H1 (cell line): ENCODE measurements around the gene TFF1. TPM values are rescaled to one million over a fixed set of nuclear protein-coding genes. Genes with fewer than 3 reads are reported as not detected.

Source experiments
- CTCF ChIA-PET: fragments of 300-600 bp; sonication (Branson Sonifier 250); formaldehyde crosslinking; loops from one replicate; lab custom pipeline; 2021; ENCODE audit not compliant: partially characterized antibody; lab: Charles Lee
- POLR2A ChIA-PET: fragments of 300-600 bp; sonication (Branson Sonifier 250); formaldehyde crosslinking; loops from one replicate; lab custom pipeline; 2021; ENCODE audit warnings: inconsistent platforms; ENCODE audit not compliant: partially characterized antibody; lab: Charles Lee
- DNase-seq, 2 experiments: peaks; one replicate each; pipeline versions ENCODE4 v3.0.0 to v3.0.0-alpha.2; 2010 to 2022; ENCODE audit warnings: low spot score in 2 of 2, low read depth in 1 of 2, mixed read lengths in 1 of 2
- FAIRE-seq: peaks from 2 replicates; lab custom pipeline; 2011; peaks lifted over from hg19 to GRCh38; lab: Jason Lieb, UNC
- H2AFZ ChIP-seq: 2 replicates; pipeline ENCODE4 v1.8.1; 2012; ENCODE audit warnings: low read length, inconsistent platforms
- H2AK5ac ChIP-seq: 2 replicates; pipeline ENCODE4 v1.6.1; 2013; ENCODE audit warnings: low read depth, low read length
- H2BK120ac ChIP-seq: replicated peaks from 2 replicates; pipeline ENCODE3; 2013; ENCODE audit warnings: low read depth, low read length, inconsistent platforms
- H2BK12ac ChIP-seq: 2 replicates; pipeline ENCODE4 v1.6.1; 2013; ENCODE audit warnings: low read depth, low read length
- H2BK15ac ChIP-seq: 2 replicates; pipeline ENCODE4 v1.6.1; 2013; ENCODE audit warnings: low read length
- H2BK20ac ChIP-seq: 2 replicates; pipeline ENCODE4 v1.6.1; 2013; ENCODE audit warnings: low read length
- H2BK5ac ChIP-seq: 2 replicates; pipeline ENCODE4 v1.6.1; 2013; ENCODE audit warnings: low read depth, low read length
- H3K14ac ChIP-seq: 2 replicates; pipeline ENCODE4 v1.6.1; 2013; ENCODE audit warnings: inconsistent platforms; ENCODE audit not compliant: insufficient read length
- H3K18ac ChIP-seq: 2 replicates; pipeline ENCODE4 v1.6.1; 2013; ENCODE audit warnings: low read length; ENCODE audit errors: extremely low read depth
- H3K23ac ChIP-seq: 2 replicates; pipeline ENCODE4 v1.6.1; 2013; ENCODE audit warnings: inconsistent platforms; ENCODE audit not compliant: insufficient read length
- H3K23me2 ChIP-seq: 2 replicates; pipeline ENCODE4 v1.6.1; 2013; ENCODE audit warnings: low read depth, low read length
- H3K27ac ChIP-seq: 2 replicates; pipeline ENCODE4 v1.6.1; 2011; ENCODE audit warnings: low read depth, low read length, inconsistent platforms
- H3K27me3 ChIP-seq, 4 experiments: replicated peaks in 1 of 4; 1 replicate in 1 of 4; 2 replicates in 3 of 4; pipeline versions ENCODE4 v1.6.1 to v1.8.1; 2011 to 2013; ENCODE audit warnings: low read length in 3 of 4, mild to moderate bottlenecking in 3 of 4, inconsistent platforms in 2 of 4, mixed read lengths in 2 of 4, moderate library complexity in 1 of 4; ENCODE audit not compliant: control insufficient read depth in 3 of 4, insufficient read depth in 3 of 4; ENCODE audit errors: extremely low read depth in 1 of 4
- H3K36me3 ChIP-seq, 4 experiments: 2 replicates each; pipeline versions ENCODE4 v1.6.1 to v1.8.1; 2011 to 2013; ENCODE audit warnings: mild to moderate bottlenecking in 4 of 4, low read length in 3 of 4, moderate library complexity in 2 of 4, control low read depth in 1 of 4, inconsistent platforms in 1 of 4; ENCODE audit not compliant: insufficient read depth in 4 of 4, control insufficient read depth in 2 of 4
- H3K4ac ChIP-seq: replicated peaks from 2 replicates; pipeline ENCODE3; 2013; ENCODE audit warnings: low read length, low read depth, mixed read lengths, inconsistent platforms; ENCODE audit not compliant: insufficient read length
- H3K4me1 ChIP-seq, 4 experiments: replicated peaks in 1 of 4; 1 replicate in 1 of 4; 2 replicates in 3 of 4; pipeline versions ENCODE4 v1.6.1 to v1.8.1; 2011 to 2013; ENCODE audit warnings: low read length in 3 of 4, inconsistent platforms in 2 of 4, mixed read lengths in 1 of 4; ENCODE audit not compliant: insufficient read depth in 4 of 4, control insufficient read depth in 3 of 4
- H3K4me2 ChIP-seq, 2 experiments: 2 replicates each; pipeline versions ENCODE4 v1.6.1 to v1.8.1; 2011 to 2013; ENCODE audit warnings: low read depth in 2 of 2, low read length in 2 of 2, control low read depth in 1 of 2, inconsistent platforms in 1 of 2, mild to moderate bottlenecking in 1 of 2; ENCODE audit not compliant: insufficient read depth in 1 of 2
- H3K4me3 ChIP-seq, 4 experiments: fragments of 200-600, 300-600 bp in 1 of 4; sonication (generic), shearing (Covaris generic), sonication (Bioruptor Twin) in 1 of 4; 2 replicates each; pipeline versions ENCODE4 v1.5.1 to v1.8.1; 2011 to 2016; ENCODE audit warnings: low read length in 4 of 4, low read depth in 3 of 4, control low read depth in 2 of 4, inconsistent platforms in 2 of 4, mild to moderate bottlenecking in 2 of 4, mixed read lengths in 1 of 4, moderate library complexity in 1 of 4; ENCODE audit not compliant: insufficient read depth in 2 of 4; ENCODE audit errors: extremely low read depth in 1 of 4
- H3K56ac ChIP-seq: replicated peaks from 2 replicates; pipeline ENCODE3; 2013; ENCODE audit warnings: low read depth, mild to moderate bottlenecking, mixed read lengths, low read length, inconsistent platforms; ENCODE audit not compliant: insufficient read length
- H3K79me1 ChIP-seq: 2 replicates; pipeline ENCODE4 v1.6.1; 2013; ENCODE audit warnings: low read depth, low read length, control low read depth
- H3K79me2 ChIP-seq, 2 experiments: 2 replicates each; pipeline versions ENCODE4 v1.6.1 to v1.8.1; 2012 to 2013; ENCODE audit warnings: low read length in 2 of 2, mild to moderate bottlenecking in 2 of 2, inconsistent platforms in 1 of 2; ENCODE audit not compliant: insufficient read depth in 2 of 2, control insufficient read depth in 1 of 2
- H3K9ac ChIP-seq, 4 experiments: replicated peaks in 1 of 4; 1 replicate in 1 of 4; 2 replicates in 3 of 4; pipeline versions ENCODE4 v1.6.1 to v1.8.1; 2011 to 2013; ENCODE audit warnings: low read depth in 3 of 4, low read length in 3 of 4, control low read depth in 2 of 4, mild to moderate bottlenecking in 2 of 4, moderate library complexity in 2 of 4, inconsistent platforms in 1 of 4; ENCODE audit errors: extremely low read depth in 1 of 4
- H3K9me3 ChIP-seq, 2 experiments: 2 replicates each; pipeline versions ENCODE4 v1.6.1 to v1.8.1; 2012 to 2013; ENCODE audit warnings: mild to moderate bottlenecking in 2 of 2, moderate library complexity in 2 of 2, control low read depth in 1 of 2, inconsistent platforms in 1 of 2, low read depth in 1 of 2, low read length in 1 of 2, mixed read lengths in 1 of 2; ENCODE audit not compliant: insufficient read depth in 2 of 2
- H4K20me1 ChIP-seq, 2 experiments: replicated peaks in 1 of 2; 2 replicates each; pipeline versions ENCODE3 to v1.8.1; 2011 to 2013; ENCODE audit warnings: inconsistent platforms in 2 of 2, low read length in 2 of 2, mild to moderate bottlenecking in 1 of 2; ENCODE audit not compliant: insufficient read depth in 2 of 2, control insufficient read depth in 1 of 2
- H4K5ac ChIP-seq: 2 replicates; pipeline ENCODE4 v1.6.1; 2013; ENCODE audit warnings: low read length, low read depth, mixed read lengths, inconsistent platforms; ENCODE audit not compliant: insufficient read length
- H4K8ac ChIP-seq: 2 replicates; pipeline ENCODE4 v1.8.0; 2013; ENCODE audit warnings: mild to moderate bottlenecking, moderate library complexity, low read length, inconsistent platforms; ENCODE audit not compliant: insufficient read depth; ENCODE audit errors: extremely low read depth
- H4K91ac ChIP-seq: replicated peaks from 2 replicates; pipeline ENCODE3; 2013; ENCODE audit warnings: low read length, mixed read lengths, inconsistent platforms; ENCODE audit not compliant: insufficient read length
- CTCF ChIP-seq, 3 experiments: IDR thresholded peaks; 1 replicate in 2 of 3; 2 replicates in 1 of 3; pipeline versions ENCODE4 v1.5.1 to v1.6.1; 2011; ENCODE audit warnings: low read length in 3 of 3, mild to moderate bottlenecking in 3 of 3, inconsistent platforms in 2 of 3, low read depth in 1 of 3, moderate library complexity in 1 of 3; ENCODE audit not compliant: insufficient read depth in 1 of 3; ENCODE audit errors: control extremely low read depth in 1 of 3
- E2F6 ChIP-seq: IDR thresholded peaks from 2 replicates; pipeline ENCODE4 v1.6.1; 2012; ENCODE audit warnings: inconsistent platforms
- GTF2F1 ChIP-seq: IDR thresholded peaks from 2 replicates; pipeline ENCODE4 v1.6.1; 2012; ENCODE audit warnings: low read depth, low read length, improper control_type of control experiment, borderline replicate concordance
- HDAC2 ChIP-seq, 2 experiments: fragments of 300-600 bp in 1 of 2; sonication (generic) in 1 of 2; IDR thresholded peaks; 2 replicates each; pipeline ENCODE4 v1.6.1; 2011 to 2012; ENCODE audit warnings: low read depth in 2 of 2, low read length in 2 of 2, mild to moderate bottlenecking in 2 of 2, moderate library complexity in 2 of 2, borderline replicate concordance in 1 of 2, inconsistent platforms in 1 of 2
- WGBS, 2 experiments: shearing (Covaris generic) in 1 of 2; methylation state at CpG; one replicate each; pipeline versions ENCODE4 v1.1.6 to v1.1.7; 2013 to 2015; ENCODE audit warnings: low lambda C conversion rate in 2 of 2, mixed read lengths in 2 of 2, inconsistent platforms in 1 of 2, low coverage in 1 of 2, missing lambda C conversion rate in 1 of 2; ENCODE audit not compliant: insufficient replicate concordance in 2 of 2, insufficient coverage in 1 of 2, insufficient read length in 1 of 2; ENCODE audit errors: extremely low coverage in 1 of 2, missing lambda C conversion rate in 1 of 2; 5-methylcytosine and 5-hydroxymethylcytosine counted together
- polyA plus RNA-seq, 7 experiments: library from polyadenylated mRNA; depleted of rRNA in 3 of 7; stranded (reverse) in 5 of 7; unstranded in 2 of 7; fragments of >200 nt in 5 of 7; fragments of 200-250 nt in 2 of 7; gene quantifications; 1 replicate in 5 of 7; 2 replicates in 1 of 7; 4 replicates in 1 of 7; pipeline versions ENCODE4 v1.2.1 to v1.2.3, GENCODE V29; 2011 to 2013; ENCODE audit warnings: missing spikeins in 2 of 7, mixed read lengths in 2 of 7
- total RNA-seq: library from RNA; stranded (reverse); fragmentation: NEBNext Ultra II Directional; extraction: Animal tissue kit (Norgen Biotek cat#: 25700); gene quantifications from 2 replicates; pipeline ENCODE4 v1.2.1, GENCODE V29; 2021
- TF ChIP-seq, protein P1 (sequence below): IDR thresholded peaks from 2 replicates; pipeline ENCODE4 v1.6.1; 2011; ENCODE audit warnings: low read depth, mild to moderate bottlenecking, low read length; ENCODE audit not compliant: insufficient read depth
- TF ChIP-seq, protein P2 (sequence below): IDR thresholded peaks from 2 replicates; pipeline ENCODE4 v1.6.1; 2012; ENCODE audit warnings: inconsistent platforms

The TFF1 gene
- total and polyA plus RNA-seq, 2 of the 8 experiments (the other 6 are each of a cell fraction or from before 2014, with no cell fraction given) = not detected

DNA sequence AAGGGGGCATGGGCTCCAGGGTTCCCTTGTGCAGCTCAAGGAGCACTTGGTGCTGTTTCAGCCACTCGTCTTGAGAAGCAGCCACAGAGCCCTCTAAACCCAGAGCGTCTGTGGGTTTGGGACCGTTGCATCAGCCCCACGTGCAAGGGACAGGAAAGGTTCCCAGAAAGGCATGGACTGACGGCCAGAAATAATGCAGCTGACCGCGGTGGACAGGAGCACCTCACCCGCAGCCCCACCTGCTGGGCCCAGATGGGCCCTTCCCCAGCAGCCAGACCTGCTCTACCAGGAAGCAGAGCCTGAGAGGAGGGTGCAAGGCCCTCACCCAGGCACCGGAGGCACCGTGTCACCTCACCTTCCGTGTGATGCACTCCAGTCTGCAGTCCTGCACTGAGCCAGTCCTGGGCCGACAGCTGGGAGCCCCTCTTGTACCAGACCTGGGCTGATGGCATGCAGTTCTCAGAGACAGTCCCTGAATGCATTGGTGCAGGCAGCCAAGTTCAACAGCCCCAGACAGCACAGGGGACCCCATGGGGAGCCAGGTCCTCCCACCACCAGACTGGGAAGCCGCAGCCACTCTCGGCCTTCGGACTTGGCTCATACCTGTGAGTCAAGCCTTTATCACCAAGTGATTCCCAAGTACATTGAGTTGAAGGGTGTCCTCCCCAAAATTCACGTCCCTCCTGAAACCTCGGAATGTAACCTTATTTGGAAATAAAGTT, 46.3 kb downstream of the TFF1 start:
- H2BK5ac ChIP-seq = peak overlapping the region; percentile 66; the same call in 1 of the 2 replicates
- H3K4me2 ChIP-seq = no peak overlapping the region
- no peaks in the 10 kb centered on the region for H3K36me3 ChIP-seq
- H3K23me2 ChIP-seq = no peaks in the 10 kb centered on the region
- no peak overlapping the region for H3K14ac ChIP-seq
- H4K5ac ChIP-seq = no peak overlapping the region
- ChIA-PET CTCF (interaction anchor here (1.2 to 14.3 kb wide), 4 partner anchors 10 to 61 kb away, joined by 3 to 137 read pairs (median 18); no protein-coding TSS in a partner anchor), POLR2A (no interaction called here)
- no peak overlapping the region for H2BK120ac ChIP-seq
- peaks cover 4 to 19% (median 11%) of the 10 kb centered on the region in 4 experiments for H3K4me1 ChIP-seq
- peak overlapping the region; percentile 39 for H4K91ac ChIP-seq
- no peak overlapping the region for H2AFZ ChIP-seq
- H3K79me1 ChIP-seq = no peaks in the 10 kb centered on the region
- 0 out of 2 replicates have a peak overlapping the region, but pooled peaks have one; percentile 61 for H2BK15ac ChIP-seq
- H3K23ac ChIP-seq = no peak overlapping the region
- peak overlapping the region; percentile 80; the same call in 1 of the 2 replicates for H2BK12ac ChIP-seq
- no peak overlapping the region for H3K4ac ChIP-seq
- H2AK5ac ChIP-seq = no peak overlapping the region
- peak overlapping the region; percentile 86; the same call in 1 of the 2 replicates for H2BK20ac ChIP-seq
- H3K79me2 ChIP-seq = no peaks in the 10 kb centered on the region
- H3K9me3 ChIP-seq = no peaks in the 10 kb centered on the region
- no peak overlapping the region for H3K9ac ChIP-seq
- no peak overlapping the region; the same call in 1 of the 2 replicates for H4K8ac ChIP-seq
- peak overlapping the region; percentile 48; the same call in 1 of the 2 replicates for H3K18ac ChIP-seq
- WGBS, 2 experiments = 95% methylated on average over 16 of the region's 17 CpGs; no CpG with 5 or more reads in 1 of the 2 experiments
- DNase-seq = no peak
- no peak overlapping the region for H3K4me3 ChIP-seq
- FAIRE-seq = no peak
- no peaks in the 10 kb centered on the region for H4K20me1 ChIP-seq
- H3K27me3 ChIP-seq = no peaks in the 10 kb centered on the region
- no peak overlapping the region for H3K56ac ChIP-seq
- no peak overlapping the region for H3K27ac ChIP-seq
- TF ChIP-seq GTF2F1 (no peak), CTCF (IDR thresholded peaks at IDR 0.05; ENCODE audit: control extremely low read depth in 1 of 3, insufficient read depth in 1 of 3, low read depth in 1 of 3, low read length in 3 of 3) (peak in 2 of 3 experiments; percentile 15 to 37; a peak in 2 of 4 replicates), E2F6 (no peak), HDAC2 (IDR thresholded peaks at IDR 0.05; ENCODE audit: borderline replicate concordance in 1 of 2, low read depth in 2 of 2, low read length in 2 of 2) (no peak)
- TF ChIP-seq, protein P1, sequence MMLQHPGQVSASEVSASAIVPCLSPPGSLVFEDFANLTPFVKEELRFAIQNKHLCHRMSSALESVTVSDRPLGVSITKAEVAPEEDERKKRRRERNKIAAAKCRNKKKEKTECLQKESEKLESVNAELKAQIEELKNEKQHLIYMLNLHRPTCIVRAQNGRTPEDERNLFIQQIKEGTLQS = no peak
- TF ChIP-seq, protein P2, sequence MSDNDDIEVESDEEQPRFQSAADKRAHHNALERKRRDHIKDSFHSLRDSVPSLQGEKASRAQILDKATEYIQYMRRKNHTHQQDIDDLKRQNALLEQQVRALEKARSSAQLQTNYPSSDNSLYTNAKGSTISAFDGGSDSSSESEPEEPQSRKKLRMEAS = no peak
